Liver (tissue), 9 donors: ENCODE measurements around the gene TDRD7. TPM values are rescaled to one million over a fixed set of nuclear protein-coding genes. Genes with fewer than 3 reads are reported as not detected.

Source experiments
- DNase-seq: peaks from one replicate; pipeline ENCODE4 v3.0.0-alpha.2; 2017; ENCODE audit warnings: low spot score
- H3K27ac ChIP-seq, 2 donors: one replicate each; pipeline ENCODE4 v1.7.0; 2013; ENCODE audit warnings: inconsistent platforms in 2 of 2, low read length in 2 of 2, control low read depth in 1 of 2, low read depth in 1 of 2, mild to moderate bottlenecking in 1 of 2
- H3K27me3 ChIP-seq, 4 donors: one replicate each; pipeline versions ENCODE4 v1.6.1 to v1.7.0; 2013; ENCODE audit warnings: low read length in 3 of 4, inconsistent platforms in 1 of 4, mild to moderate bottlenecking in 1 of 4, moderate library complexity in 1 of 4; ENCODE audit not compliant: control insufficient read depth in 4 of 4, insufficient read depth in 4 of 4
- H3K36me3 ChIP-seq, 4 donors: one replicate each; pipeline versions ENCODE4 v1.6.1 to v1.7.0; 2013; ENCODE audit warnings: low read length in 3 of 4, mild to moderate bottlenecking in 3 of 4, low read depth in 1 of 4, moderate library complexity in 1 of 4; ENCODE audit not compliant: control insufficient read depth in 4 of 4, insufficient read depth in 3 of 4
- H3K4me1 ChIP-seq, 4 donors: one replicate each; pipeline versions ENCODE4 v1.6.1 to v1.7.0; 2013; ENCODE audit warnings: low read length in 3 of 4, mild to moderate bottlenecking in 3 of 4, moderate library complexity in 1 of 4; ENCODE audit not compliant: control insufficient read depth in 4 of 4, insufficient read depth in 4 of 4
- H3K4me3 ChIP-seq, 3 donors: one replicate each; pipeline versions ENCODE4 v1.6.1 to v1.7.0; 2013; ENCODE audit warnings: low read length in 3 of 3, control low read depth in 1 of 3, low read depth in 1 of 3, mild to moderate bottlenecking in 1 of 3
- H3K9ac ChIP-seq, 2 donors: one replicate each; pipeline ENCODE4 v1.7.0; 2013; ENCODE audit warnings: low read length in 2 of 2, mild to moderate bottlenecking in 2 of 2, moderate library complexity in 2 of 2, control low read depth in 1 of 2, low read depth in 1 of 2
- H3K9me3 ChIP-seq, 4 donors: one replicate each; pipeline versions ENCODE4 v1.6.1 to v1.7.0; 2013; ENCODE audit warnings: low read length in 3 of 4; ENCODE audit not compliant: control insufficient read depth in 4 of 4
- ATF3 ChIP-seq: IDR thresholded peaks from 2 replicates; pipeline ENCODE4 v1.6.1; 2016; ENCODE audit warnings: antibody characterized with exemption
- CTCF ChIP-seq: fragments of 150-350 bp; IDR thresholded peaks from 2 replicates; pipeline ENCODE4 v1.5.1; 2017; ENCODE audit warnings: improper control_type of control experiment, low read depth, low read length; ENCODE audit not compliant: missing input control
- EGR1 ChIP-seq, 2 donors: IDR thresholded peaks; 2 replicates each; pipeline ENCODE4 v1.6.1; 2016 to 2018; ENCODE audit warnings: antibody characterized with exemption in 2 of 2, low read depth in 2 of 2
- FOXA1 ChIP-seq: IDR thresholded peaks from 2 replicates; pipeline ENCODE4 v1.6.1; 2016; ENCODE audit warnings: antibody characterized with exemption
- FOXA2 ChIP-seq: IDR thresholded peaks from 2 replicates; pipeline ENCODE4 v1.6.1; 2016; ENCODE audit warnings: antibody characterized with exemption
- GABPA ChIP-seq, 2 donors: IDR thresholded peaks in 1 of 2; conservative IDR thresholded peaks in 1 of 2; 2 replicates each; pipeline ENCODE4 v1.6.1; 2016; ENCODE audit warnings: antibody characterized with exemption in 2 of 2, mild to moderate bottlenecking in 1 of 2, moderate library complexity in 1 of 2
- HNF4A ChIP-seq, 2 donors: conservative IDR thresholded peaks; 2 replicates each; pipeline ENCODE4 v1.6.1; 2016; ENCODE audit warnings: antibody characterized with exemption in 2 of 2, mild to moderate bottlenecking in 2 of 2
- HNF4G ChIP-seq: IDR thresholded peaks from 2 replicates; pipeline ENCODE4 v1.6.1; 2016; ENCODE audit warnings: antibody characterized with exemption
- JUND ChIP-seq, 2 donors: IDR thresholded peaks; 2 replicates each; pipeline ENCODE4 v1.6.1; 2016; ENCODE audit warnings: antibody characterized with exemption in 2 of 2
- MAX ChIP-seq: IDR thresholded peaks from 2 replicates; pipeline ENCODE4 v1.6.1; 2016; ENCODE audit warnings: antibody characterized with exemption
- NR2F2 ChIP-seq: IDR thresholded peaks from 2 replicates; pipeline ENCODE4 v1.6.1; 2016; ENCODE audit warnings: antibody characterized with exemption
- RAD21 ChIP-seq, 2 donors: IDR thresholded peaks; 2 replicates each; pipeline ENCODE4 v1.6.1; 2016; ENCODE audit warnings: antibody characterized with exemption in 2 of 2, mild to moderate bottlenecking in 2 of 2
- REST ChIP-seq: IDR thresholded peaks from 2 replicates; pipeline ENCODE4 v1.6.1; 2016; ENCODE audit warnings: antibody characterized with exemption, mild to moderate bottlenecking
- RXRA ChIP-seq, 2 donors: IDR thresholded peaks; 2 replicates each; pipeline ENCODE4 v1.6.1; 2017 to 2018; ENCODE audit warnings: antibody characterized with exemption in 2 of 2, mild to moderate bottlenecking in 1 of 2
- SP1 ChIP-seq: IDR thresholded peaks from 2 replicates; pipeline ENCODE4 v1.6.1; 2018; ENCODE audit warnings: antibody characterized with exemption, mild to moderate bottlenecking
- TAF1 ChIP-seq: conservative IDR thresholded peaks from 2 replicates; pipeline ENCODE4 v1.6.1; 2016; ENCODE audit warnings: antibody characterized with exemption, mild to moderate bottlenecking
- YY1 ChIP-seq: IDR thresholded peaks from 2 replicates; pipeline ENCODE4 v1.6.1; 2016; ENCODE audit warnings: antibody characterized with exemption, mild to moderate bottlenecking
- ZBTB33 ChIP-seq: IDR thresholded peaks from 2 replicates; pipeline ENCODE4 v1.6.1; 2016; ENCODE audit warnings: antibody characterized with exemption
- WGBS: extraction: QIAGEN DNeasy Blood & Tissue Kit; methylation state at CpG from one replicate; pipeline ENCODE4 v1.1.7; 2013; 5-methylcytosine and 5-hydroxymethylcytosine counted together
- polyA plus RNA-seq, 2 donors: library from polyadenylated mRNA; stranded (reverse) in 1 of 2; unstranded in 1 of 2; fragments of 200-250 nt in 1 of 2; fragments of >200 nt in 1 of 2; fragmentation: Nextera tagmentation in 1 of 2; extraction: Ambion mirVana in 1 of 2; gene quantifications; one replicate each; pipeline versions ENCODE4 v1.2.1 to v1.2.3, GENCODE V29; 2013 to 2015
- total RNA-seq, 2 donors: library from RNA; depleted of rRNA; stranded (reverse); fragments of >200 nt; gene quantifications; one replicate each; pipeline ENCODE4 v1.2.3, GENCODE V29; 2014
- donor health status: healthy.
- donor health status: healthy.
- donor health status: healthy.
- donor health status: healthy.
- donor health status: healthy.

The TDRD7 gene
- total and polyA plus RNA-seq, 4 donors: 3.6 to 6.9 (median 5.4) TPM

- no peak for TF ChIP-seq ZBTB33
Observed at GRCh38 chr9:97445119-97445701, 33.3 kb downstream of the TDRD7 start (continued).

- Histone ChIP-seq H3K27ac (no peak overlapping the region), H3K27me3 (no peaks in the 10 kb centered on the region), H3K4me3 (no peak overlapping the region), H3K9ac (no peak overlapping the region), H3K4me1 (no peaks in the 10 kb centered on the region), H3K9me3 (no peaks in the 10 kb centered on the region), H3K36me3 (peaks cover 0 to 4% (median 0%) of the 10 kb centered on the region in 4 donors)
- TF ChIP-seq MAX: no peak
- TF ChIP-seq GABPA (IDR thresholded peaks at IDR 0.05 in 1 of 2, conservative IDR thresholded peaks at IDR 0.05 in 1 of 2): no peak
- TF ChIP-seq EGR1 (IDR thresholded peaks at IDR 0.05; ENCODE audit: low read depth in 2 of 2): no peak
- TF ChIP-seq HNF4G: no peak
- TF ChIP-seq YY1: no peak
- no peak for TF ChIP-seq FOXA2
- TF ChIP-seq NR2F2: no peak
- TF ChIP-seq ZBTB33: no peak
- no peak for TF ChIP-seq SP1
- TF ChIP-seq FOXA1: no peak
- TF ChIP-seq REST: no peak
- TF ChIP-seq RAD21 (IDR thresholded peaks at IDR 0.05): no peak
- TF ChIP-seq CTCF: no peak
- no peak for TF ChIP-seq TAF1
- TF ChIP-seq JUND (IDR thresholded peaks at IDR 0.05): no peak
- TF ChIP-seq RXRA (IDR thresholded peaks at IDR 0.05): no peak
- no peak for TF ChIP-seq ATF3
- TF ChIP-seq HNF4A (conservative IDR thresholded peaks at IDR 0.05): no peak
- no peak for DNase-seq
- 92% methylated on average over 3 of the region's 3 CpGs for WGBS
Observed at GRCh38 chr9:97447001-97447400, 35.1 kb downstream of the TDRD7 start.
